Measurements from ENCODE around the gene ENPEP. TPM values are rescaled to one million over a fixed set of nuclear protein-coding genes. Genes with fewer than 3 reads are reported as not detected.

Gene ENPEP
- total RNA-seq, 6 donors from 2014 or later: 0.49 to 10.6 (median 6.1) TPM

GRCh38 chr4:110480031-110480549 is 4.1 kb downstream of the ENPEP start:
- WGBS, 2 donors: 83 to 88% methylated on average over 8 of the region's 8 CpGs
- DNase-seq: no peak
- peak in 1 of 2 donors; percentile 62 for ATAC-seq (ENCODE audit: low FRiP score in 2 of 2)
- Histone ChIP-seq H3K36me3 (no peaks in the 10 kb centered on the region), H3K4me3 (no peak overlapping the region), H3K4me1 (peaks cover 0 to 8% (median 0%) of the 10 kb centered on the region in 4 donors), H3K9me3 (no peaks in the 10 kb centered on the region), H3K27me3 (no peaks in the 10 kb centered on the region), H3K27ac (no peak overlapping the region)
- TF ChIP-seq CTCF (IDR thresholded peaks at IDR 0.05): no peak
- TF ChIP-seq EP300 (IDR thresholded peaks at IDR 0.05): no peak
- no peak for TF ChIP-seq POLR2AphosphoS5 (IDR thresholded peaks at IDR 0.05)
- TF ChIP-seq POLR2A (IDR thresholded peaks at IDR 0.05): no peak

- Histone ChIP-seq H3K27ac (peak overlapping the region in 1 of 4 donors; percentile 26), H3K4me3 (no peak overlapping the region), H3K36me3 (no peaks in the 10 kb centered on the region), H3K4me1 (peaks cover 0 to 5% (median 0%) of the 10 kb centered on the region in 4 donors), H3K9me3 (no peaks in the 10 kb centered on the region), H3K27me3 (no peaks in the 10 kb centered on the region)
- WGBS, 2 donors: 66 to 76% methylated on average over 6 of the region's 6 CpGs
- DNase-seq (no peak), ATAC-seq (ENCODE audit: low FRiP score in 2 of 2) (no peak)
- no peak for TF ChIP-seq POLR2AphosphoS5 (IDR thresholded peaks at IDR 0.05)
- no peak for TF ChIP-seq POLR2A (IDR thresholded peaks at IDR 0.05)
- no peak for TF ChIP-seq CTCF (IDR thresholded peaks at IDR 0.05)
- no peak for TF ChIP-seq EP300 (IDR thresholded peaks at IDR 0.05)
Measured at GRCh38 chr4:110480746-110481271, 4.9 kb downstream of the ENPEP start.

- H3K4me3 ChIP-seq: no peak overlapping the region
- H3K4me1 ChIP-seq: peaks cover 0 to 2% (median 0%) of the 10 kb centered on the region in 4 donors
- no peak for DNase-seq
- no peak for ATAC-seq (ENCODE audit: low FRiP score in 2 of 2)
- TF ChIP-seq CTCF (IDR thresholded peaks at IDR 0.05) (no peak), POLR2AphosphoS5 (IDR thresholded peaks at IDR 0.05) (no peak), POLR2A (IDR thresholded peaks at IDR 0.05) (no peak), EP300 (IDR thresholded peaks at IDR 0.05) (no peak)
- H3K36me3 ChIP-seq: no peaks in the 10 kb centered on the region
- no peaks in the 10 kb centered on the region for H3K9me3 ChIP-seq
- 86 to 88% methylated on average over 5 of the region's 5 CpGs for WGBS, 2 donors
- H3K27ac ChIP-seq: no peak overlapping the region
- H3K27me3 ChIP-seq: no peaks in the 10 kb centered on the region
Measured at GRCh38 chr4:110483516-110483915, 7.6 kb downstream of the ENPEP start.

- no peak overlapping the region for H3K27ac ChIP-seq
Measured at GRCh38 chr4:110484029-110484428, 8.1 kb downstream of the ENPEP start.

More at GRCh38 chr4:110484029-110484428, 8.1 kb downstream of the ENPEP start:
- H3K27me3 ChIP-seq: no peaks in the 10 kb centered on the region
- ATAC-seq (ENCODE audit: low FRiP score in 2 of 2) (no peak), DNase-seq (no peak)
- WGBS, 2 donors: 49 to 54% methylated on average over 2 of the region's 2 CpGs
- TF ChIP-seq CTCF (IDR thresholded peaks at IDR 0.05): no peak
- TF ChIP-seq POLR2AphosphoS5 (IDR thresholded peaks at IDR 0.05): no peak
- TF ChIP-seq EP300 (IDR thresholded peaks at IDR 0.05): no peak
- no peak for TF ChIP-seq POLR2A (IDR thresholded peaks at IDR 0.05)
- H3K4me3 ChIP-seq: no peak overlapping the region
- no peaks in the 10 kb centered on the region for H3K9me3 ChIP-seq
- peaks cover 0 to 2% (median 0%) of the 10 kb centered on the region in 4 donors for H3K4me1 ChIP-seq
- H3K36me3 ChIP-seq: no peaks in the 10 kb centered on the region

Measured in upper lobe of left lung (tissue), 6 donors.